ENCODE data around the gene LHX1.

The LHX1 gene

DNA sequence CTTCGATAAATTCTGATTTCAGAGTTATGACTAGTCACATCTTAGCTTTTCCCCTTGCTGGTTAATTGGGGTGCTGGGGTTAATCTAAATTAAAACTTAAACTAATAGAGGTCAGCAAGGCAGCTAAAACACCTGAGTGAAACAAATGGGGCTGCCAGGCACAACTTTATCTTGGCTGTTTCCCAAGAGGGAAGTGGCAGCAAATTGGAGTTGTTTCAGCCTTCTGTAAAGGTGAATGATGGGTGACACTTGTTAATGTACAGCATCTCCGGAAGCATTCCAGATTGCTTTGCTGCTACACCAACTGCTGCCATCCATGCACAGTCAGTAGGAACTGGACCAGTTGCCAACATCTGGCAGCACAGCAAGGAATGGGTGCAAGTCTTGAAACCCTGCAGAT lies 55.4 kb downstream of the LHX1 start:
- TF ChIP-seq CTCF (IDR thresholded peaks at IDR 0.05; ENCODE audit: borderline replicate concordance, control extremely low read depth, extremely low read depth, insufficient read depth, missing control alignments), result no peak
- in situ Hi-C loops (cut with MboI; ENCODE audit: low sequenced_read_pairs, unreplicated experiment), result no loop called here
- no peak for DNase-seq (ENCODE audit: low spot score)

GRCh38 chr17:36993227-36993626 lies 56.0 kb downstream of the LHX1 start:
- DNase-seq (ENCODE audit: low spot score), result no peak

More at GRCh38 chr17:36993227-36993626, 56.0 kb downstream of the LHX1 start:
- no peak for TF ChIP-seq CTCF (IDR thresholded peaks at IDR 0.05; ENCODE audit: borderline replicate concordance, control extremely low read depth, extremely low read depth, insufficient read depth, missing control alignments)
- in situ Hi-C loops (cut with MboI; ENCODE audit: low sequenced_read_pairs, unreplicated experiment), result no loop called here
